ENCODE results near the gene FARS2. TPM values are rescaled to one million over a fixed set of nuclear protein-coding genes. Genes with fewer than 3 reads are reported as not detected.

FARS2 gene
- polyA plus RNA-seq, 3 donors, result 12.2 to 21.6 (median 17.7) TPM

DNA sequence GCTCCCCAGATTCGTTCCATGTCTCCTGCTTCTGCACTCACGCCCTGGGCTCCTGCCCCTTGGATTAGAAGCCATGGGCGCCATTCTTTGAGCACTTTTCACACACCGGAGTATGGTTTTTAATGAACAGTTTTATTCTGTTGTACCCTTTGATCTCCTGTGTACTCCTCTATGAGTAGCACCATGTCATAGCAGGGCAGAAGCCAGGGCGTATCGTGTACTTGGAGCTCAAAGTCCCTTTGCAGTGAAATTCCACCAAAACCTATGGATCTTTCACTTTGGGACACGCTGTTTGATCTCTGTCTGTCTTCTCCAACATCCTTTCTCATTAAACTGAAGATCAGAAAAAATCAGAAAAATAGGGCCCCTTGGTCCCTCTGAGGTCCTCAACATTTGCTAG is 470.1 kb downstream of the FARS2 start:
- TF ChIP-seq, protein P1, sequence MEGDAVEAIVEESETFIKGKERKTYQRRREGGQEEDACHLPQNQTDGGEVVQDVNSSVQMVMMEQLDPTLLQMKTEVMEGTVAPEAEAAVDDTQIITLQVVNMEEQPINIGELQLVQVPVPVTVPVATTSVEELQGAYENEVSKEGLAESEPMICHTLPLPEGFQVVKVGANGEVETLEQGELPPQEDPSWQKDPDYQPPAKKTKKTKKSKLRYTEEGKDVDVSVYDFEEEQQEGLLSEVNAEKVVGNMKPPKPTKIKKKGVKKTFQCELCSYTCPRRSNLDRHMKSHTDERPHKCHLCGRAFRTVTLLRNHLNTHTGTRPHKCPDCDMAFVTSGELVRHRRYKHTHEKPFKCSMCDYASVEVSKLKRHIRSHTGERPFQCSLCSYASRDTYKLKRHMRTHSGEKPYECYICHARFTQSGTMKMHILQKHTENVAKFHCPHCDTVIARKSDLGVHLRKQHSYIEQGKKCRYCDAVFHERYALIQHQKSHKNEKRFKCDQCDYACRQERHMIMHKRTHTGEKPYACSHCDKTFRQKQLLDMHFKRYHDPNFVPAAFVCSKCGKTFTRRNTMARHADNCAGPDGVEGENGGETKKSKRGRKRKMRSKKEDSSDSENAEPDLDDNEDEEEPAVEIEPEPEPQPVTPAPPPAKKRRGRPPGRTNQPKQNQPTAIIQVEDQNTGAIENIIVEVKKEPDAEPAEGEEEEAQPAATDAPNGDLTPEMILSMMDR (IDR thresholded peaks at IDR 0.05), result no peak
- H3K4me1 ChIP-seq (ENCODE audit: control insufficient read depth in 1 of 2, insufficient read depth in 2 of 2, low read length in 2 of 2), result no peaks in the 10 kb centered on the region
- 100% methylated on average over 3 of the region's 7 CpGs for WGBS (ENCODE audit: insufficient coverage)
- H3K9ac ChIP-seq (ENCODE audit: insufficient read depth, low read length, poor library complexity, severe bottlenecking), result no peak overlapping the region
- Mint-ChIP-seq H3K27me3 (ENCODE audit: low read depth in 3 of 3) (peaks cover 0 to 3% (median 2%) of the 10 kb centered on the region in 3 donors), H3K9me3 (peaks cover 0 to 2% (median 0%) of the 10 kb centered on the region in 7 donors), H3K27ac (peak overlapping the region in 2 of 7 donors; percentile 4 to 6), H3K36me3 (peaks cover 0 to 5% of the 10 kb centered on the region in 2 donors), H3K4me1 (peaks cover 19% of the 10 kb centered on the region), H3K4me3 (no peak overlapping the region)
- no peaks in the 10 kb centered on the region for H3K9me3 ChIP-seq (replicated peaks in 1 of 2; ENCODE audit: control insufficient read depth in 1 of 2, insufficient read depth in 1 of 2, low read length in 2 of 2)
- no peak overlapping the region for H2AFZ ChIP-seq (ENCODE audit: insufficient read depth, low read depth, low read length, poor library complexity, severe bottlenecking)
- intact Hi-C loops (cut with micrococcal nuclease), result no loop called here
- no peaks in the 10 kb centered on the region for H3K27me3 ChIP-seq (ENCODE audit: control insufficient read depth in 2 of 2, insufficient read depth in 2 of 2, low read length in 2 of 2)
- no peaks in the 10 kb centered on the region for H3K79me2 ChIP-seq (ENCODE audit: insufficient read depth, low read length)
- no peak for DNase-seq
- H4K20me1 ChIP-seq (ENCODE audit: insufficient read depth, low read length), result no peaks in the 10 kb centered on the region
- H3K27ac ChIP-seq (ENCODE audit: low read depth in 1 of 2, low read length in 2 of 2), result no peak overlapping the region
- no peaks in the 10 kb centered on the region for H3K36me3 ChIP-seq (replicated peaks in 1 of 2; ENCODE audit: control insufficient read depth in 1 of 2, insufficient read depth in 2 of 2, low read length in 2 of 2)
- H3K4me3 ChIP-seq (replicated peaks in 1 of 3; ENCODE audit: low read depth in 2 of 3, low read length in 3 of 3), result no peak overlapping the region
- H3K4me2 ChIP-seq (replicated peaks; ENCODE audit: extremely low read depth, low read length, poor library complexity, severe bottlenecking), result no peak overlapping the region

DNA sequence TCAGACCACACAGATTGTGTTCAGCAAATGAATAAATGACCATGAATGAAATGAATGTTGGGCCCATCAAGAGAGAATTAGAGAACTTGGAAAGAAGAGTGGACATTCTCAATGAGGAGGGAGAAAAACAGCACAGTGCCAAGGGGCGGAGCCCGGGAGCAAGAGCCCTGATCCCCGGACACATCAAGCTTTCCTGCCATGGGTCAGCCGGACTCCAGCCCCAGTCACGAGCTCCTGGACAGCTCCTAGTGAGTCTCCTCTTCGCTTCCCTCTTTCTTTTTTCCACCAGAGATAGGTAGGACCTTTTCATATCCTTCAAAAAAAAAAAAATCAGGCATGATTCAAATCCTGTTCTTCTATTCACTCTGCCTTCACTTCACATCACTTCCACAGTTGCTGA is 471.2 kb downstream of the FARS2 start:
- no peak overlapping the region for H3K4me3 ChIP-seq (replicated peaks in 1 of 3; ENCODE audit: low read depth in 2 of 3, low read length in 3 of 3)
- peaks cover 0 to 2% of the 10 kb centered on the region in 2 donors for H3K9me3 ChIP-seq (replicated peaks in 1 of 2; ENCODE audit: control insufficient read depth in 1 of 2, insufficient read depth in 1 of 2, low read length in 2 of 2)
- Mint-ChIP-seq H3K4me1 (peaks cover 19% of the 10 kb centered on the region), H3K9me3 (peaks cover 0 to 2% (median 0%) of the 10 kb centered on the region in 7 donors), H3K27ac (peak overlapping the region in 1 of 7 donors; percentile 63), H3K27me3 (ENCODE audit: low read depth in 3 of 3) (peaks cover 0 to 3% (median 2%) of the 10 kb centered on the region in 3 donors), H3K36me3 (peaks cover 0 to 5% of the 10 kb centered on the region in 2 donors), H3K4me3 (no peak overlapping the region)
- H3K27me3 ChIP-seq (ENCODE audit: control insufficient read depth in 2 of 2, insufficient read depth in 2 of 2, low read length in 2 of 2), result no peaks in the 10 kb centered on the region
- no peak for DNase-seq
- no peaks in the 10 kb centered on the region for H4K20me1 ChIP-seq (ENCODE audit: insufficient read depth, low read length)
- intact Hi-C loops (cut with micrococcal nuclease), result no loop called here
- no peak overlapping the region for H3K4me2 ChIP-seq (replicated peaks; ENCODE audit: extremely low read depth, low read length, poor library complexity, severe bottlenecking)
- no peak overlapping the region for H3K9ac ChIP-seq (ENCODE audit: insufficient read depth, low read length, poor library complexity, severe bottlenecking)
- TF ChIP-seq, protein P1 (IDR thresholded peaks at IDR 0.05), result no peak
- WGBS (ENCODE audit: insufficient coverage), result 98% methylated on average over 5 of the region's 6 CpGs
- no peak overlapping the region for H2AFZ ChIP-seq (ENCODE audit: insufficient read depth, low read depth, low read length, poor library complexity, severe bottlenecking)
- no peak overlapping the region for H3K27ac ChIP-seq (ENCODE audit: low read depth in 1 of 2, low read length in 2 of 2)
- no peaks in the 10 kb centered on the region for H3K36me3 ChIP-seq (replicated peaks in 1 of 2; ENCODE audit: control insufficient read depth in 1 of 2, insufficient read depth in 2 of 2, low read length in 2 of 2)
- no peaks in the 10 kb centered on the region for H3K79me2 ChIP-seq (ENCODE audit: insufficient read depth, low read length)
- H3K4me1 ChIP-seq (ENCODE audit: control insufficient read depth in 1 of 2, insufficient read depth in 2 of 2, low read length in 2 of 2), result no peaks in the 10 kb centered on the region

Measured in CD14-positive monocyte (primary cell).